Activated naive CD8-positive, alpha-beta T cell treated with anti-CD3 and anti-CD28 coated beads for 36 hours (primary cell): Measurements from ENCODE around the gene MFSD6L. TPM values are rescaled to one million over a fixed set of nuclear protein-coding genes. Genes with fewer than 3 reads are reported as not detected.

Experiments
- DNase-seq: peaks from one replicate; pipeline ENCODE4 v3.0.0; 2021
- H3K27ac Mint-ChIP-seq: one replicate; pipeline ENCODE4 v1.8.0; 2022; ENCODE audit warnings: mild to moderate bottlenecking, moderate library complexity, mixed read lengths
- H3K27me3 Mint-ChIP-seq: one replicate; pipeline ENCODE4 v1.8.0; 2022; ENCODE audit warnings: mild to moderate bottlenecking, mixed read lengths
- H3K36me3 Mint-ChIP-seq: one replicate; pipeline ENCODE4 v1.8.0; 2021; ENCODE audit warnings: mild to moderate bottlenecking, mixed read lengths
- H3K4me1 Mint-ChIP-seq: one replicate; pipeline ENCODE4 v1.8.0; 2021; ENCODE audit warnings: mixed read lengths
- H3K4me3 Mint-ChIP-seq: one replicate; pipeline ENCODE4 v1.8.0; 2022; ENCODE audit warnings: mild to moderate bottlenecking, moderate library complexity, mixed read lengths
- H3K9me3 Mint-ChIP-seq: one replicate; pipeline ENCODE4 v1.8.0; 2022; ENCODE audit warnings: mixed read lengths
- total RNA-seq, 2 experiments: library from RNA; stranded (reverse); gene quantifications; one replicate each; pipeline ENCODE4 v1.2.3, GENCODE V29; 2021

Gene MFSD6L
- total RNA-seq, 2 experiments from 2014 or later: not detected

DNA sequence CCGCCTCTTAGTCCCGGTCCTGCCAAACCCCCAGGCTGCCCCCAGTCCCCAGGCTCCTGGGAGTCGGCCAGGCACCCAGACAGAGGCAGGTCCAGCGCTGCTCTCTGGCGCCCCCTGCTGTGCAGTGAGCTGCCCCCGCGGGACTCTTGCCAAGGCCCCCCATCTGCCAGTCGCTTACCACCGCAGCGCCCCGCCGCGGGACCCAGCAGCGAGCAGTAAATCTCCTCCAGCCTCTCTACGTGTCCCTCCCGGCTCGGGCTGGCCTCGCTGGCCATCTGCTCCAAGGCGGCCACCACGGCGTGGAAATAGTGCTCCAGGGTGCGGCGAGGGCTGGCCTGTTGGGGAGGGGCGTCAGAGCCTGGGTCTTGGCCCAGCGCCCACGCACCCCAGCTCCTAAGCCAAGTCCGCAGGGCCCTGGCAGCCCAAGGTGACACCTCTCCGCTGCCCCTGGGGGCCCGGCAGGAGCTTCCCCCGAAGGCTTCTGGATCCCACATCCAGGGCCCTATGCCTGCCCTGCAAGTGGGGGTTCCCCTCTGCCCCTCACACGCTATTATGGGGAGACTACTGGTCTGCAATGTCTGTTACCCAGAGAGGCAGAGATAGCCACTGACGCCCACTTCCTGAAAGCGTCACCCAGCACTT lies 33.7 kb upstream of the MFSD6L start:
- Mint-ChIP-seq H3K27ac (no peak overlapping the region), H3K36me3 (no peaks in the 10 kb centered on the region), H3K27me3 (no peaks in the 10 kb centered on the region), H3K9me3 (no peaks in the 10 kb centered on the region), H3K4me1 (no peaks in the 10 kb centered on the region), H3K4me3 (no peak overlapping the region)
- DNase-seq: peak; percentile 46

DNA sequence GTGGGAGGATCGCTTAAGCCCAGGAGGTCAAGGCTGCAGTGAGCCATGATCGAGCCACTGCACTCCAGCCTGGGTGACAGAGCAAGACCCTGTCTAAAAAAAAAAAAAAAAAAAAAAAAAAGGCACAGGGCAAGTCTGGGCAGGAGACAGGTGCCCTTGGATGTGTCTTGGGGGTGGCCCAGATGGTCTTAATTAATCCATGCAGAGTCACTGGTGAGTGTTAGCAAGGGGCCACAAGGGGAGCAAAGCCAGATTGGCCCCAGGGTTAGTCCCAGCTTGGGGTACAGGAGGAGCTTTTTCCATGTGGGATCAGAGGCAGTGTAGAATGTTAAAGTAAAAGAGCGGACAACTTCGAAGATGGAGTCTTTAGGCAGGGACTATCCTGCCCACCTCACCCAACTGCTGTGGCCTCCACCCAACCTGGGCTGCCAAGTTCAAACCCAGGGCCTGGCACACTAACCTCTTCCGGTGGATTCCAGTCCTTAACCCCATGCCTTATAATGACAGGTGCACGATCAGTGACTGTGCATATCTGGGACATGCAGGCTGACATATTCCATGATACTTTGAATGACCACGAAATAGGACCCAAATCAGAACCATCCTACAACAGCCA lies 32.2 kb upstream of the MFSD6L start:
- Mint-ChIP-seq H3K27ac (no peak overlapping the region), H3K27me3 (no peaks in the 10 kb centered on the region), H3K4me1 (no peaks in the 10 kb centered on the region), H3K36me3 (no peaks in the 10 kb centered on the region), H3K9me3 (no peaks in the 10 kb centered on the region), H3K4me3 (no peak overlapping the region)
- DNase-seq: no peak

DNA sequence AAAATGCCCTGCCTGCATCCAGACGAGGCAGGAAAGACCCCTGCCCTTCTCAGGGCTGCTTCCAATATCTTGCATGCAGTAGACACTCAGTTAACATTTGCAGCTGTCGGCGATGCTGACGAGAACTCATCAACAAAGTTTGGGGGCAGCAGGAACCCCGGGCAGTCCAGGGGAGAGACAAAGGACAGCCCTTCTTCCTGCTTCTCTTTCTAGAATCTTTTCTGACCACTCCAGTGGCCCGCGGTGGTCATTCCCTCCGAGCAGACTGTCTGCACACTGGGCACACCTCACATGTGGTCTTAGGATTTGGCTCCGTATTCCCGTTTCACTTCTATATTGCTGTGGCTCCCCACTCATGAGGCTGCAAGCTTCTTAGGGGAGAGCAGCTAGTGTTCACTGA lies 31.0 kb upstream of the MFSD6L start:
- H3K27ac Mint-ChIP-seq: no peak overlapping the region
- no peaks in the 10 kb centered on the region for H3K36me3 Mint-ChIP-seq
- H3K27me3 Mint-ChIP-seq: no peaks in the 10 kb centered on the region
- no peak for DNase-seq
- no peak overlapping the region for H3K4me3 Mint-ChIP-seq
- H3K4me1 Mint-ChIP-seq: no peaks in the 10 kb centered on the region
- H3K9me3 Mint-ChIP-seq: no peaks in the 10 kb centered on the region

DNA sequence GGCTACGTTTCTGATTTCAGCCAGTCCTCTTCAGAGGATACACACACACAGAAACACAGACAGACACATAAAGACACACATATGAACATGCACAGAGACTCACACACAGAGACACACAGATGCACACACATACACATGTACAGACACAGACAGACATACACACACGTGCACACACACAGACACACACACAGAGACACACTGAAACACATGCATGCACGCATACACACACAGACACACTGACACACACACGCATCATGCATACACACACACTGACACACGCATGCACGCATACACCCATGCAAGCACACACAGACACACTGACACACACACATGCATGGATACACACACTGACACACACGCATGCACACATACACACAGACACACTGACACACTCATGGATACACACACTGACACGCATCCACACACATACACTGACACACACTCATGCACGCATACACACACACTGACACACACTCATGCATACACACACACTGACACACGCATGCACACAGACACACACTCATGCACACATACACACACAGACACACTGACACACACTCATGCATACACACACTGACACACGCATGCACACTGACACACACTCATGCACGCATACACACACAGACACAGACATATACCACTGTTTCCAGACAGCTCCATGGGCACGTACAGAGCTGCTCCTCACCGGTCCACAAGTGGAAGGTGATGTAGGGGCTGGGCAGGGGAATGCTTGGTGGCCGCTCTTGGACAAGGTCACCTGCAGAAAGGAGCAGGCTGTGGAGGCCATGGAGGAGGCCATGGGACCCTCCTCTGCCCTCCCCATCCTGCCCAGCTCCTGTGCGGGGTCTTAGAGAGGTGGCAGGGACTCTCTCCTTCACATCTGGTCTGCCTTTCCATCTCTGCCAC lies 30.1 kb upstream of the MFSD6L start:
- peaks cover 1% of the 10 kb centered on the region for H3K9me3 Mint-ChIP-seq
- H3K4me1 Mint-ChIP-seq: no peaks in the 10 kb centered on the region
- no peak for DNase-seq
- no peaks in the 10 kb centered on the region for H3K27me3 Mint-ChIP-seq
- no peaks in the 10 kb centered on the region for H3K36me3 Mint-ChIP-seq
- H3K27ac Mint-ChIP-seq: no peak overlapping the region
- H3K4me3 Mint-ChIP-seq: no peak overlapping the region

DNA sequence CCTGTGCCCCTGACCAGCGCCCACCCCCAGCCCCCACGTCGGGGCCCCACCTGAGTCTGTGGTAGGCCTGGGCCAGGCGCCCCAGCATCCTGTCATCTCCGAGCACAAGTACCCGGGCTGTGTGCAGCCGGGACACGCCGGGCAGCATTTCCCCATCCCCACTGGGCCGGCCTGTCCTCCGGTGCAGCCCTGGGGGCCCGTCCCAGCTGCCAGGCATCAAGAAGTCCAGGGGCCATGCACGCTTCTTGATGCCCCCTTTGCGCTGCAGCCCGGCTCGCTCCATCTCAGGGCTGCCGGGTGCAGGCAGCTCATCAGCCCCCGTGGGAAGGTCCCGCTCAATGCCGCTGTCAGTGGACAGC lies 29.3 kb upstream of the MFSD6L start:
- H3K27ac Mint-ChIP-seq: no peak overlapping the region
- no peak for DNase-seq
- no peaks in the 10 kb centered on the region for H3K4me1 Mint-ChIP-seq
- no peak overlapping the region for H3K4me3 Mint-ChIP-seq
- peaks cover 1% of the 10 kb centered on the region for H3K9me3 Mint-ChIP-seq
- no peaks in the 10 kb centered on the region for H3K36me3 Mint-ChIP-seq
- H3K27me3 Mint-ChIP-seq: no peaks in the 10 kb centered on the region

DNA sequence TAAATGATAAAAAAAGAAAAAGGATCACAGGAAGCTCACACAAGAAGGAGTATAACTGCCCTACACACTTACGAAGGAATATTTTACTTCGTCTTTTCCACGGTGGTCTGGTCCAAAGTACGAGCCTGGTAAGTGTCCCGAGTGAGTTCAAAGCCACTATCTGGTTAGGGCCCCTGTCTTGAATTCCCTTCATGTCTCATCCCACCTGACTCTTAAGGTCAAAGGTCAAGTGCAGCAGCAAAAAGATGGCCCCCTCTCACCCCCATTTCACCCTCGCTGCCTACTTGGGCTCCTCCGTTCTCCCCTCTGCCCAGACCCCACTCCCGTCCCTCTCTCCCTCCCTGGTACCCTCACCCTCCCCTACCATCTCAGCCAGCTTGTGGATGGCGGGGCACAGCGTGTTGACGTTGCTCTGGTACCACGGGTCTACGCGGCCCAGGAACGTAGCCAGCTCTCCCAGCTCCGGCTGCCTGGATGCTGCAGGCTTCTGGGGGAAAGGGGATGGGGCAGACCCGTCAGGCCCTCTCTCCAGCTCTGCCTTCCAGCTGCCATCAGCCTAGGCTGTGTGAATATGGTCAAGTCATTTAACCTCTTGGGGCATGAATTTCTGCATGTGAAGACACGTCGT lies 27.8 kb upstream of the MFSD6L start:
- H3K4me3 Mint-ChIP-seq: no peak overlapping the region
- H3K36me3 Mint-ChIP-seq: no peaks in the 10 kb centered on the region
- H3K4me1 Mint-ChIP-seq: no peaks in the 10 kb centered on the region
- no peak overlapping the region for H3K27ac Mint-ChIP-seq
- H3K27me3 Mint-ChIP-seq: no peaks in the 10 kb centered on the region
- no peak for DNase-seq
- peaks cover 1% of the 10 kb centered on the region for H3K9me3 Mint-ChIP-seq

DNA sequence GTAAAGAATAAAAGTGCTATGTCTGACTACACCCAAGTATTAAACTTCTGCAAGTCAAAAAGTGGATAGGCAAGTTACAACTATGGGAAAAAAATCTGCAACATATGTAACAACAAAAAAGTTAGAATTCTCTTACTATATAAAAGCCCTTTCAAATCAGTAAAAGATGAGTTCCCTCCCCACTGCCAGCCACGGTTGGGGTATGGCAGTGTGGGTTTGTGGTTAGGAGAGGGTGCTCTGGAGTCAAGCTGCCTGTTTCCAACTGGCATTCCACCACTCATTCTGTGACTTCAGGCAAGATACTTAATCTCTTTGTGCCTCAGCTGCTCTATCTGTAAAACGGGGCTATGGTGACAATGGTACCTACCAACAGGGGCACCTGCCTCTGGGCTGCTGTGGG lies 26.6 kb upstream of the MFSD6L start:
- Mint-ChIP-seq H3K36me3 (no peaks in the 10 kb centered on the region), H3K9me3 (peaks cover 1% of the 10 kb centered on the region), H3K27ac (no peak overlapping the region), H3K4me1 (no peaks in the 10 kb centered on the region), H3K4me3 (no peak overlapping the region), H3K27me3 (no peaks in the 10 kb centered on the region)
- no peak for DNase-seq

DNA sequence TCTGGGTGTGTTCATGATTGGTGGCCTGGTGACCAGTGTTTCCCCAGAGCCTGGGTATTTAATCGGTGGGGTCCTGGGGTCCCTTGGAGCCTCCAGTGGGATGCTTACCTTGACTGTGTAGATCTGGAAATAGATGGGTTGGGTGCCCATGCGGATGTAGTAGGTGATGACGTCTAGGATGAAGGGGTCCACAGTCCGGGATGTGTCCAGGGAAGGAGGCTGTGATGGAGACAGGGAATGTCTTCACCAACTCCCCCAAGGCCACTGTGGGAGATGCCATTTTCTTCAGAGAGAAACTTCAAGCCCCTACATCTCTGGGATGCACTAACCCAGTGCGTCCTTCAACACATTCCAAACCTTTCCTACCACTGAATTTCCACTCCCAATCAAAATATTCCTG lies 24.1 kb upstream of the MFSD6L start:
- no peak for DNase-seq
- Mint-ChIP-seq H3K4me3 (no peak overlapping the region), H3K4me1 (no peaks in the 10 kb centered on the region), H3K27me3 (no peaks in the 10 kb centered on the region), H3K36me3 (no peaks in the 10 kb centered on the region), H3K9me3 (peaks cover 1% of the 10 kb centered on the region), H3K27ac (peak overlapping the region; percentile 26)

DNA sequence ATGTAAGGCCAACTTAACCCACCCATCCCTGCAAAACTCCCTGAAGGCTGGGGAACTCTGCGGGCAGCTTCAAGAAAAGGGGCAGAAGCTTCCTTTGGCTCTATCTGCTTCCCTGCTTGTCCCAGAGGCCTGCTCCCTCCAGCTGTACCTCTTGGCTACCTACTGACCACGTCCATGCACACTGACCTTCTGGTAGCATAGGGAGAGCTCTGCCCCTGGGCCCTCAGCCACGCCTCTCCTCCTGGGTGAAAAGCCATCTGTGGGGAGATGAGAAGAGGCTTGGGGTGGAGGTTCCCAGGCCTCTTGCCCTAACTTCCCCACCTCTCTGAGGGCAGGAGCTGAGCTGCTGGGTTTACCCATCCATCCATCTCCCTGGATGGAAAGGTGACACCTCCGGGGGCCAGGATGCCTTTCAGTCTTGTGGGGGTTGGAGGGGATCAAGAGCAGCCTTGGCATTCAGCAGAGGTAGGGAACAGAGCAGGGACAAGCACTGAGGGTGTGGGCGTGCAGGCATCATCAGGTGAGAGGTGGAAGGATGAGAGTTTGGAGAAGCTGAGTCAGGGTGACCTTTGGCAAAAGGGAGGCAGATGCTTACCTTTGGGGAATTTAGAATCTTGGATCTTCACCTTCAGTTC lies 23.4 kb upstream of the MFSD6L start:
- Mint-ChIP-seq H3K27me3 (no peaks in the 10 kb centered on the region), H3K4me3 (no peak overlapping the region), H3K27ac (no peak overlapping the region), H3K36me3 (no peaks in the 10 kb centered on the region), H3K4me1 (no peaks in the 10 kb centered on the region), H3K9me3 (peaks cover 1% of the 10 kb centered on the region)
- no peak for DNase-seq

DNA sequence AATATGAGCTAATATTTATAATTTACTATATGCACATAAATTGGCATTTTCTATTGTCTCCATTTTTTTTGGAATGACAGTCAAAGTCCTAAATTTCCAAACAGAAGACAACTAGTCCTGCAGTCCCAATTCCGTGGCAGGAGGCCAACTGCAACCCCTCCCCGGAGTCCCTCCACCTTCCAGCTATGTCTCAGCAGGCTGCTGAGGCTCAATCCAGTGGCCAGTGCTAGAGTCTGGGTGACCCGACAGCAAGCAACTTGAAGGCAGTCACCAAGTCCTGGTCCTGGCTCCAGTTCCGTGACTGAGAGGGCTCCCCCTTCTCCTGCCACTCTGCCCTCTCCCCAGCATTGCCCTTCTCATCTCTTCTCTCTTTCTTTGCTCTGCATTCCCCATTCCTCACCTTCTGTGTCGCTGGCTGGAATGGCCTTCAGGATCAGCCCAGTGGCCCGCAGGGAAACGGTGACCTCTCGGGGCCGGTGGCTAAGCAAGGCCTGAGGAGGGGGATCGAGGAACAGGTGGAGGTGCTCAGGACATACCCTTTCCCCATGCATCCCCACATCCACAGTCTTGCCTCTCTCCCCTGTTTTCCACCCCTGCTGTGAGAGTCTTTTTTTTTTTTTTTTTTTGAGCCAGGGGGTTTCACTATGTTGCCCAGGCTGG lies 22.4 kb upstream of the MFSD6L start:
- no peaks in the 10 kb centered on the region for H3K27me3 Mint-ChIP-seq
- no peak overlapping the region for H3K27ac Mint-ChIP-seq
- DNase-seq: no peak
- no peaks in the 10 kb centered on the region for H3K4me1 Mint-ChIP-seq
- H3K36me3 Mint-ChIP-seq: no peaks in the 10 kb centered on the region
- H3K9me3 Mint-ChIP-seq: peaks cover 1% of the 10 kb centered on the region
- no peak overlapping the region for H3K4me3 Mint-ChIP-seq

DNA sequence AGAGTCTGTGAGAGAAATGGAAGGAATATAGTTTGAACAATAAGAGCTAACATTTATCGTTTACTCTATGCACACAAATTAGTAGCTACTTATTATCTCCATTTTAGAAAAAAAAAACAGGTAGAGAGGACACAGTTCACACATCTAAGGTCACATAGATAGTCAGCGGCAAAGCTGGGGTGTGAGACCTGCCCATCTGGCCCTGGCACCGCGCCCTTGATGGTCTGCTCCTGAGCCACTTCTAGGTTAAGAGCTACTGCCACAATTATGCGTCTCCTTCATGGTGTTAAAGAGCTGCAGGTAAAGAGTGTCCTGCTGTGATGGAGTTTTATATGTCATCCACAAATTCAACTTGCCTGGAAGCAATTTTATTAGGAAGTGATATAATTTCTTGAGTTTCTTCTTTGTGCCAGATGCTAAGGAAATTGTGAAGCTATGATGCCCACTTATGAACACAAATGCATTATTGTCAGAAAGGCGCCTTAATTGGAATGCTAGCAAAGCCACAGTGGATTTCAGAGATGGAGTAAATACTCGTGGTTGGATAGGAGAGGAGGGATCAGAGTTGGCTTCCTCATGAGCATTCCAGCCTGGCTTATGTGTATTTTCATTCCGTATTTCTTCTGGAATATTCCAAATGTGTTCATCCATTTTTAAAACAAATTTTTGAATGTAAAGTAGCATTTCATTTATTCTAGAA lies 21.3 kb upstream of the MFSD6L start:
- Mint-ChIP-seq H3K27ac (no peak overlapping the region), H3K4me3 (no peak overlapping the region), H3K4me1 (no peaks in the 10 kb centered on the region), H3K27me3 (no peaks in the 10 kb centered on the region), H3K36me3 (no peaks in the 10 kb centered on the region), H3K9me3 (peaks cover 1% of the 10 kb centered on the region)
- no peak for DNase-seq

DNA sequence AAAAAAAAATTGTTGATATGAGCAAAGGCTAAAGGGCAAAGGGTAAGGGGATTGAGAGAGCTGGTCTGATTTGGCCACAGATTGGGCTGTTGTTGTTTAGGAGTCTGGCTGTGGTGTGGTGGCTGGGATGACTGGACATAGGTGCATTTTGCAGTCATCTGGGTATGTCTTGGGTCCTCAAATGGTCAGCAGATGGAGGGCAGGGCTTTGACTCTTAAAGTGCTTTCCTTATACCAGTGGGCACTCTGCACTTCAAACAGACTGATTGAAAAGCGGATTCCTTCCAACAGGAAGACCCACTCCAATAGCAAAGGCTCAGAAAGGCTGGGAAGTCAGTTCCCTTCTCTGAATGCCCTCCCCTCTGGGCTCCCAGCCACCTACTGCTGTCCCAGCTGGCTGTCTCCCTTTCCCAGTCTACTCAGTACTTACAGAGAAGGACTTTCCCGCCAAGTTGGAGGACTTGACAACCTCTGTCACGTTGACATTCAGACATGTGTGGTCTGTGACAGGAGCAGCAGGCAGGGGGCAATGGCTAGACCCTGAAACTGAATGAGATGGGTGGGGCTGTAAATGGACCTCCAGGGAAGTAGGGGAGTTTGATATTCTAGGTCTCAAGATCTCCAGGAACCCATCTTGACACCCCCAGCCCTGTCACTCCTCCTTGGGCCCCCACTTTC lies 19.6 kb upstream of the MFSD6L start:
- H3K9me3 Mint-ChIP-seq: no peaks in the 10 kb centered on the region
- H3K27ac Mint-ChIP-seq: no peak overlapping the region
- H3K4me1 Mint-ChIP-seq: no peaks in the 10 kb centered on the region
- H3K27me3 Mint-ChIP-seq: no peaks in the 10 kb centered on the region
- no peak overlapping the region for H3K4me3 Mint-ChIP-seq
- no peaks in the 10 kb centered on the region for H3K36me3 Mint-ChIP-seq
- DNase-seq: no peak

DNA sequence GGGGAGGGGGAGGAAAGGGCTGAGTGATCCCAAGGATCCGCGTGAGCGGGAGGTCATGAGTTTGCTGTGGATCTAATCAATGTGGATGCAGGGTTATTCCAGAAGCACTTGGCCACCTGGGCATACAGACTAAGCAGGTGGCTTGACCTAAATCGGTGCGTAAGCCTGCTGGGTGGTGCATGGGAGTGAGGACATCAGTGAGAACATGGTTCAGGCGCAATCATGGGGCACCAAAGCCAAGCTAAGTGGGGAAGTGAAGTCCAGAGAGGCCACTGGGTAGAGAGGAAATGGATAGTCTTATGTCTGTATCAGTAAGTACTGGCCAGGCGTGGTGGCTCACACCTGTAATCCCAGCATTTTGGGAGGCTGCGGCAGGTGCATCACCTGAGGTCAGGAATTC lies 18.9 kb upstream of the MFSD6L start:
- H3K4me3 Mint-ChIP-seq: no peak overlapping the region
- H3K36me3 Mint-ChIP-seq: no peaks in the 10 kb centered on the region
- H3K4me1 Mint-ChIP-seq: no peaks in the 10 kb centered on the region
- no peaks in the 10 kb centered on the region for H3K9me3 Mint-ChIP-seq
- no peaks in the 10 kb centered on the region for H3K27me3 Mint-ChIP-seq
- no peak for DNase-seq
- H3K27ac Mint-ChIP-seq: no peak overlapping the region
